Fibroblast of lung (primary cell): ENCODE results near the gene ASAP3. TPM values are rescaled to one million over a fixed set of nuclear protein-coding genes. Genes with fewer than 3 reads are reported as not detected.

Experiments
- DNase-seq, 2 donors: peaks; one replicate each; pipeline versions ENCODE4 v3.0.0 to v3.0.0-alpha.2; 2010; ENCODE audit warnings: low read depth in 2 of 2
- H2AFZ ChIP-seq: 2 replicates; pipeline ENCODE4 v1.5.1; 2012; ENCODE audit warnings: low read length, control low read depth, inconsistent platforms
- H3K27ac ChIP-seq: 2 replicates; pipeline ENCODE4 v1.5.1; 2011; ENCODE audit warnings: low read length, control low read depth; ENCODE audit not compliant: insufficient read depth
- H3K27me3 ChIP-seq: 2 replicates; pipeline ENCODE4 v1.5.1; 2011; ENCODE audit warnings: mild to moderate bottlenecking, low read length; ENCODE audit not compliant: control insufficient read depth, insufficient read depth
- H3K36me3 ChIP-seq: 2 replicates; pipeline ENCODE4 v1.5.1; 2011; ENCODE audit warnings: low read length; ENCODE audit not compliant: control insufficient read depth, insufficient read depth
- H3K4me1 ChIP-seq: 2 replicates; pipeline ENCODE4 v1.5.1; 2011; ENCODE audit warnings: low read length; ENCODE audit not compliant: control insufficient read depth, insufficient read depth; ENCODE audit errors: extremely low read depth
- H3K4me2 ChIP-seq: 2 replicates; pipeline ENCODE4 v1.5.1; 2011; ENCODE audit warnings: low read length, control low read depth; ENCODE audit not compliant: insufficient read depth; ENCODE audit errors: extremely low read depth
- H3K4me3 ChIP-seq, 4 experiments: fragments of 200-600 bp in 1 of 4; sonication (generic) in 1 of 4; replicated peaks in 1 of 4; 2 replicates each; pipeline ENCODE4 v1.5.1; 2011 to 2016; ENCODE audit warnings: low read length in 4 of 4, low read depth in 3 of 4, mild to moderate bottlenecking in 3 of 4, control low read depth in 2 of 4, inconsistent platforms in 1 of 4, mixed read lengths in 1 of 4; ENCODE audit not compliant: insufficient read depth in 1 of 4; ENCODE audit errors: control extremely low read depth in 1 of 4
- H3K79me2 ChIP-seq: 2 replicates; pipeline ENCODE4 v1.5.1; 2012; ENCODE audit warnings: mild to moderate bottlenecking, low read length, inconsistent platforms; ENCODE audit not compliant: control insufficient read depth, insufficient read depth
- H3K9ac ChIP-seq: 2 replicates; pipeline ENCODE4 v1.5.1; 2011; ENCODE audit warnings: mild to moderate bottlenecking, low read length, control low read depth; ENCODE audit not compliant: insufficient read depth
- H3K9me3 ChIP-seq: 2 replicates; pipeline ENCODE4 v1.5.1; 2012; ENCODE audit warnings: low read depth, low read length; ENCODE audit not compliant: control insufficient read depth, insufficient read depth
- H4K20me1 ChIP-seq: 2 replicates; pipeline ENCODE4 v1.5.1; 2011; ENCODE audit warnings: low read length; ENCODE audit not compliant: control insufficient read depth, insufficient read depth; ENCODE audit errors: extremely low read depth
- EZH2 ChIP-seq: IDR thresholded peaks from 2 replicates; pipeline ENCODE4 v1.5.1; 2012; ENCODE audit warnings: low read length, control low read depth, mild to moderate bottlenecking; ENCODE audit errors: missing control alignments
- polyA plus RNA-seq, 2 donors: library from polyadenylated mRNA; depleted of rRNA in 1 of 2; stranded (reverse) in 1 of 2; unstranded in 1 of 2; fragments of >200 nt; gene quantifications; 2 replicates each; pipeline ENCODE4 v1.2.1, GENCODE V29; 2011 to 2012; ENCODE audit warnings: missing spikeins in 1 of 2
- total RNA-seq: library from RNA; depleted of rRNA; stranded (reverse); fragments of >200 nt; gene quantifications from 2 replicates; pipeline ENCODE4 v1.2.1, GENCODE V29; 2014
- TF ChIP-seq, protein P1 (sequence below), 2 donors: IDR thresholded peaks in 1 of 2; conservative IDR thresholded peaks in 1 of 2; 1 replicate in 1 of 2; 2 replicates in 1 of 2; pipeline ENCODE4 v1.5.1; 2011 to 2012; ENCODE audit warnings: low read length in 2 of 2, control low read depth in 1 of 2, inconsistent platforms in 1 of 2, low read depth in 1 of 2, mild to moderate bottlenecking in 1 of 2

The ASAP3 gene
- total and polyA plus RNA-seq, 2 donors (not counting 1 experiment from before 2014, with no cell fraction given): 14.2 to 73.2 TPM

DNA sequence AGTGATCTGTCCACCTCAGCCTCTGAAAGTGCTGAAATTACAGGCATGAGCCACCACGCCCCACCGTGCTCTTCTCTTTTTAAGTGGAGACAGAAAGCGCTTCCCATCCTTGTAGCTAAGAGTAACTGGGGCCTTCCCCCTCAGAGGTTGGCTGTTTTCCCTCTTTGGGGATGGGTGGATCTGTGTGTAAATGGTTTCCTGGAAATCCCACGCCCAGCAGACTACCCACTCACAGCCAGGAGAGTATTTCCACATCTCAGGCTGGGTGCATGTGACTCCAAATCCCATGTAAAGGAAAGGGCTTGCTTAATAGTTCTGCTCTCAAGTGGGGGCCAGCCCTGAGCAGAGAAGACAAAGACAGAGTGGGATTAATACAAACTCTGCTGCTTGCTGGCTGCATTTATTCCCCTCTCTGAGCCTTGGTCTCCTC is 39.9 kb downstream of the ASAP3 start:
- no peak overlapping the region for H3K27ac ChIP-seq
- H4K20me1 ChIP-seq: no peaks in the 10 kb centered on the region
- H3K9me3 ChIP-seq: no peaks in the 10 kb centered on the region
- peaks cover 5% of the 10 kb centered on the region for H3K36me3 ChIP-seq
- TF ChIP-seq EZH2: no peak
- TF ChIP-seq, protein P1, sequence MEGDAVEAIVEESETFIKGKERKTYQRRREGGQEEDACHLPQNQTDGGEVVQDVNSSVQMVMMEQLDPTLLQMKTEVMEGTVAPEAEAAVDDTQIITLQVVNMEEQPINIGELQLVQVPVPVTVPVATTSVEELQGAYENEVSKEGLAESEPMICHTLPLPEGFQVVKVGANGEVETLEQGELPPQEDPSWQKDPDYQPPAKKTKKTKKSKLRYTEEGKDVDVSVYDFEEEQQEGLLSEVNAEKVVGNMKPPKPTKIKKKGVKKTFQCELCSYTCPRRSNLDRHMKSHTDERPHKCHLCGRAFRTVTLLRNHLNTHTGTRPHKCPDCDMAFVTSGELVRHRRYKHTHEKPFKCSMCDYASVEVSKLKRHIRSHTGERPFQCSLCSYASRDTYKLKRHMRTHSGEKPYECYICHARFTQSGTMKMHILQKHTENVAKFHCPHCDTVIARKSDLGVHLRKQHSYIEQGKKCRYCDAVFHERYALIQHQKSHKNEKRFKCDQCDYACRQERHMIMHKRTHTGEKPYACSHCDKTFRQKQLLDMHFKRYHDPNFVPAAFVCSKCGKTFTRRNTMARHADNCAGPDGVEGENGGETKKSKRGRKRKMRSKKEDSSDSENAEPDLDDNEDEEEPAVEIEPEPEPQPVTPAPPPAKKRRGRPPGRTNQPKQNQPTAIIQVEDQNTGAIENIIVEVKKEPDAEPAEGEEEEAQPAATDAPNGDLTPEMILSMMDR (conservative IDR thresholded peaks at IDR 0.05 in 1 of 2, IDR thresholded peaks at IDR 0.05 in 1 of 2; ENCODE audit: low read depth in 1 of 2, low read length in 2 of 2): no peak
- no peaks in the 10 kb centered on the region for H3K27me3 ChIP-seq
- no peak overlapping the region for H3K9ac ChIP-seq
- H2AFZ ChIP-seq: no peak overlapping the region
- no peaks in the 10 kb centered on the region for H3K4me1 ChIP-seq
- no peaks in the 10 kb centered on the region for H3K79me2 ChIP-seq
- H3K4me3 ChIP-seq: peak overlapping the region in 1 of 4 experiments; percentile 45
- peak; percentile 66 to 94 for DNase-seq
- no peak overlapping the region for H3K4me2 ChIP-seq

DNA sequence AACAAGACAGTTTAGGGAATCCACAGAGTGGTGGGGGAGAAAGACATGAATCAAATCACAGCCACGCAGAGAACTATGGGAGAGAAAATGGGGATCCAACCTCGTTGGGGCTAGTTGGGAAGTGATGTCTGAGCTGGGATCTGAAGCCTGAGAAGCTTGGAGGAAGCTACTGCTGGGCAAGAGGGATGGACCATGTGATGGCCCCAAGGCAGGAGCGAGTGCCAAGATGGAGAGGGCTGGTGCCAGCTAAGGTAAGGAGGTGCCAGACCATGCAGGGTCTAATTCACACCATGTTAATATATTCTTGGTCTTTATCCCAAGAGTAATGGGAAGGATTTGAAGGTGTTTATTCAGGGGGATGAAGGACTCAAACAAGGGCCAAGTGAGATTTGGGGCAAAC is 41.2 kb downstream of the ASAP3 start:
- H3K27ac ChIP-seq: no peak overlapping the region
- TF ChIP-seq, protein P1 (conservative IDR thresholded peaks at IDR 0.05 in 1 of 2, IDR thresholded peaks at IDR 0.05 in 1 of 2; ENCODE audit: low read depth in 1 of 2, low read length in 2 of 2): no peak
- TF ChIP-seq EZH2: no peak
- H3K4me2 ChIP-seq: no peak overlapping the region
- no peak for DNase-seq
- no peaks in the 10 kb centered on the region for H3K79me2 ChIP-seq
- no peak overlapping the region for H2AFZ ChIP-seq
- H3K9me3 ChIP-seq: no peaks in the 10 kb centered on the region
- H3K27me3 ChIP-seq: no peaks in the 10 kb centered on the region
- H3K4me3 ChIP-seq: no peak overlapping the region
- H4K20me1 ChIP-seq: no peaks in the 10 kb centered on the region
- H3K36me3 ChIP-seq: peaks cover 5% of the 10 kb centered on the region
- H3K9ac ChIP-seq: no peak overlapping the region
- H3K4me1 ChIP-seq: no peaks in the 10 kb centered on the region

DNA sequence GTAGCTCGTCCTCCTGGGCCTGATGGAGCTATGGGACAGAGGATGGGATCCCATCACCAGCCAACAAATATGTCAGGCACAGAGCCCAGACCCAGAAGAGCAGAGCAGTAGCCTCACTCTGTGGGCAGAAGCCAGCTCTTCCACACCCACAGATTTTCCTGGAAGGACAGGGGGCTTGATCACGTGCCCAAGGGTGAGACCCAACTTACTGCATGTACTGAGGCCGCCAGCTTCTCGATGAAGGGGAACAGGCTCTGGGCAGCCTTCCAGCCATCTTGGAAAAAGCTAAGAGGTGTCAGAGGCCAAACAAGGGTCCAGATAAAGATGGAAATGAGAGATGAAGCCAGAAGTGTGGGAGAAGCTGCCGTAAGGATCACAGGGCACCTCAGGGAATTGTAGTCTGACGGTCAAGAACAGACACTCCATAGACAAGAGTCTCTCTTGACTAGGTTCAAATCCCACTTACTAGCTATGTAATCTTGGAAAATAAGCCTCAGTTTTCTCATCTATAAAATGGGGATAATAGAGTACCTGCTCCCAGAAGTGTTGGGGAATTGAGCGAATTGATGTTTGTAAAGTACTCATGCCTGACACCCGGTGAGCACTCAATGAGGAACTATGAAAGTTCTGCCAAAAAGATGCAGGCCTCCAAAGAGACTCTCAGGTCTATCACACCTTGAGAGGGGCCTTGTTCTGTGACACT is 42.4 kb downstream of the ASAP3 start:
- Histone ChIP-seq H3K27ac (no peak overlapping the region), H3K4me2 (no peak overlapping the region), H3K4me3 (no peak overlapping the region), H3K4me1 (no peaks in the 10 kb centered on the region), H3K9ac (no peak overlapping the region), H4K20me1 (no peaks in the 10 kb centered on the region), H3K27me3 (no peaks in the 10 kb centered on the region), H2AFZ (no peak overlapping the region), H3K79me2 (no peaks in the 10 kb centered on the region), H3K36me3 (peaks cover 5% of the 10 kb centered on the region), H3K9me3 (no peaks in the 10 kb centered on the region)
- TF ChIP-seq, protein P1 (conservative IDR thresholded peaks at IDR 0.05 in 1 of 2, IDR thresholded peaks at IDR 0.05 in 1 of 2; ENCODE audit: low read depth in 1 of 2, low read length in 2 of 2): no peak
- no peak for TF ChIP-seq EZH2
- no peak for DNase-seq
